RPMI8226 (cell line): ENCODE data around the gene KANSL1.
A peak's percentile ranks its signal among the peaks of the same experiment; 100 is the strongest.
"Not testable (repeated sequence)": the region's sequence is repeated elsewhere in the genome, so short reads cannot be mapped to it uniquely, and the experiment has no call there.

Experiments used
- DNase-seq: peaks from one replicate; pipeline ENCODE4 v3.0.0-alpha.2; 2015

The KANSL1 gene

DNA sequence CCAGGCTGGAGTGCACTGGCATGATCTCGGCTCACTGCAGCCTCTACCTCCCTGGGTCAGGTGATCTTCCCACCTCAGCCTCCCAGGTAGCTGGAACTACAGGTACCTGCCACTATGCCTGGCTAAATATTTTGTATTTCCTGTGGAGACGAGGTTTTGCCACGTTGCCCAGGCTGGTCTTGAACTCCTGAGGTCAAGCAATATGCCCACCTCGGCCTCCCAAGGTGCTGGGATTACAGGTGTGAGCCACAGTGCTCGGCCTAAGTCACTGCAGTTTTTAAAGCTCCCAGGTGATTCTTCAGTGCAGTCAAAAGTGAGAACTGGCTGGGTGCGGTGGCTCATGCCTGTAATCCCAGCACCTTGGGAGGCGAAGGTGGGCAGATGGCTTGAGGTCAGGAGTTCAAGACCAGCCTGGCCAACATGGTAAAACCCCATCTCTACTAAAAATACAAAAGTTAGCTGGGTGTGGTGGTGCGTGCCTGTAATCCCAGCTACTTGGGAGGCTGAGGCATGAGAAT is 173.8 kb downstream of the KANSL1 start:
- DNase-seq = not testable (repeated sequence)

DNA sequence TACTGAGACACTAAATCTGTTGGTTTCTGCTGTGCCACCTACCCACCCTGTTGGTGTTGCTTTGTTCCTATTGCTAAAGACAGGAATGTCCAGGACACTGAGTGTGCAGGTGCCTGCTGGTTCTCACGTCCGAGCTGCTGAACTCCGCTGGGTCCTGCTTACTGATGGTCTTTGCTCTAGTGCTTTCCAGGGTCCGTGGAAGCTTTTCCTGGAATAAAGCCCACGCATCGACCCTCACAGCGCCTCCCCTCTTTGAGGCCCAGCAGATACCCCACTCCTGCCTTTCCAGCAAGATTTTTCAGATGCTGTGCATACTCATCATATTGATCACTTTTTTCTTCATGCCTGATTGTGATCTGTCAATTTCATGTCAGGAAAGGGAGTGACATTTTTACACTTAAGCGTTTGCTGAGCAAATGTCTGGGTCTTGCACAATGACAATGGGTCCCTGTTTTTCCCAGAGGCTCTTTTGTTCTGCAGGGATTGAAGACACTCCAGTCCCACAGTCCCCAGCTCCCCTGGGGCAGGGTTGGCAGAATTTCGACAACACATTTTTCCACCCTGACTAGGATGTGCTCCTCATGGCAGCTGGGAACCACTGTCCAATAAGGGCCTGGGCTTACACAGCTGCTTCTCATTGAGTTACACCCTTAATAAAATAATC is 179.6 kb downstream of the KANSL1 start:
- DNase-seq = no peak

DNA sequence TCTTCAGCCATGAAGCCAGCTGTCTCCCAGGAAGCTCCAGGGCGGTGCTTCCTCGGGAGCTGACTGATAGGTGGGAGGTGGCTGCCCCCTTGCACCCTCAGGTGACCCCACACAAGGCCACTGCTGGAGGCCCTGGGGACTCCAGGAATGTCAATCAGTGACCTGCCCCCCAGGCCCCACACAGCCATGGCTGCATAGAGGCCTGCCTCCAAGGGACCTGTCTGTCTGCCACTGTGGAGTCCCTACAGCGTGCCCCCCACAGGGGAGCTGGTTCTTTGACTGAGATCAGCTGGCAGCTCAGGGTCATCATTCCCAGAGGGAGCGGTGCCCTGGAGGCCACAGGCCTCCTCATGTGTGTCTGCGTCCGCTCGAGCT is 180.1 kb downstream of the KANSL1 start:
- DNase-seq = no peak

DNA sequence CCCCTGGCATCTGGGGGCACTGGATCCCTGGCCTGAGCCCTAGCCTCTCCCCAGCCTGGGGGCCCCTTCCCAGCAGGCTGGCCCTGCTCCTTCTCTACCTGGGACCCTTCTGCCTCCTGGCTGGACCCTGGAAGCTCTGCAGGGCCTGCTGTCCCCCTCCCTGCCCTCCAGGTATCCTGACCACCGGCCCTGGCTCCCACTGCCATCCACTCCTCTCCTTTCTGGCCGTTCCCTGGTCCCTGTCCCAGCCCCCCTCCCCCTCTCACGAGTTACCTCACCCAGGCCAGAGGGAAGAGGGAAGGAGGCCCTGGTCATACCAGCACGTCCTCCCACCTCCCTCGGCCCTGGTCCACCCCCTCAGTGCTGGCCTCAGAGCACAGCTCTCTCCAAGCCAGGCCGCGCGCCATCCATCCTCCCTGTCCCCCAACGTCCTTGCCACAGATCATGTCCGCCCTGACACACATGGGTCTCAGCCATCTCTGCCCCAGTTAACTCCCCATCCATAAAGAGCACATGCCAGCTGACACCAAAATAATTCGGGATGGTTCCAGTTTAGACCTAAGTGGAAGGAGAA is 180.6 kb downstream of the KANSL1 start:
- no peak for DNase-seq

DNA sequence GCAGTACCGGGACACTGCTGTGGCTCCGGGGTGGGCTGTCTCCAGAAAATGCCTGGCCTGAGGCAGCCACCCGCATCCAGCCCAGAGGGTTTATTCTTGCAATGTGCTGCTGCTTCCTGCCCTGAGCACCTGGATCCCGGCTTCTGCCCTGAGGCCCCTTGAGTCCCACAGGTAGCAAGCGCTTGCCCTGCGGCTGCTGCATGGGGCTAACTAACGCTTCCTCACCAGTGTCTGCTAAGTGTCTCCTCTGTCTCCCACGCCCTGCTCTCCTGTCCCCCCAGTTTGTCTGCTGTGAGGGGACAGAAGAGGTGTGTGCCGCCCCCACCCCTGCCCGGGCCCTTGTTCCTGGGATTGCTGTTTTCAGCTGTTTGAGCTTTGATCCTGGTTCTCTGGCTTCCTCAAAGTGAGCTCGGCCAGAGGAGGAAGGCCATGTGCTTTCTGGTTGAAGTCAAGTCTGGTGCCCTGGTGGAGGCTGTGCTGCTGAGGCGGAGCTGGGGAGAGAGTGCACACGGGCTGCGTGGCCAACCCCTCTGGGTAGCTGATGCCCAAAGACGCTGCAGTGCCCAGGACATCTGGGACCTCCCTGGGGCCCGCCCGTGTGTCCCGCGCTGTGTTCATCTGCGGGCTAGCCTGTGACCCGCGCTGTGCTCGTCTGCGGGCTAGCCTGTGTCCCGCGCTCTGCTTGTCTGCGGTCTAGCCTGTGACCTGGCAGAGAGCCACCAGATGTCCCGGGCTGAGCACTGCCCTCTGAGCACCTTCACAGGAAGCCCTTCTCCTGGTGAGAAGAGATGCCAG is 181.3 kb downstream of the KANSL1 start:
- no peak for DNase-seq

DNA sequence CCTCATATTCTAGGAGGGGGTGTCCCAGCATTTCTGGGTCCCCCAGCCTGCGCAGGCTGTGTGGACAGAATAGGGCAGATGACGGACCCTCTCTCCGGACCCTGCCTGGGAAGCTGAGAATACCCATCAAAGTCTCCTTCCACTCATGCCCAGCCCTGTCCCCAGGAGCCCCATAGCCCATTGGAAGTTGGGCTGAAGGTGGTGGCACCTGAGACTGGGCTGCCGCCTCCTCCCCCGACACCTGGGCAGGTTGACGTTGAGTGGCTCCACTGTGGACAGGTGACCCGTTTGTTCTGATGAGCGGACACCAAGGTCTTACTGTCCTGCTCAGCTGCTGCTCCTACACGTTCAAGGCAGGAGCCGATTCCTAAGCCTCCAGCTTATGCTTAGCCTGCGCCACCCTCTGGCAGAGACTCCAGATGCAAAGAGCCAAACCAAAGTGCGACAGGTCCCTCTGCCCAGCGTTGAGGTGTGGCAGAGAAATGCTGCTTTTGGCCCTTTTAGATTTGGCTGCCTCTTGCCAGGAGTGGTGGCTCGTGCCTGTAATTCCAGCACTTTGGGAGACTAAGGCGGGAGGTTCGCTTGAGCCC is 182.5 kb downstream of the KANSL1 start:
- DNase-seq = peak; percentile 11

DNA sequence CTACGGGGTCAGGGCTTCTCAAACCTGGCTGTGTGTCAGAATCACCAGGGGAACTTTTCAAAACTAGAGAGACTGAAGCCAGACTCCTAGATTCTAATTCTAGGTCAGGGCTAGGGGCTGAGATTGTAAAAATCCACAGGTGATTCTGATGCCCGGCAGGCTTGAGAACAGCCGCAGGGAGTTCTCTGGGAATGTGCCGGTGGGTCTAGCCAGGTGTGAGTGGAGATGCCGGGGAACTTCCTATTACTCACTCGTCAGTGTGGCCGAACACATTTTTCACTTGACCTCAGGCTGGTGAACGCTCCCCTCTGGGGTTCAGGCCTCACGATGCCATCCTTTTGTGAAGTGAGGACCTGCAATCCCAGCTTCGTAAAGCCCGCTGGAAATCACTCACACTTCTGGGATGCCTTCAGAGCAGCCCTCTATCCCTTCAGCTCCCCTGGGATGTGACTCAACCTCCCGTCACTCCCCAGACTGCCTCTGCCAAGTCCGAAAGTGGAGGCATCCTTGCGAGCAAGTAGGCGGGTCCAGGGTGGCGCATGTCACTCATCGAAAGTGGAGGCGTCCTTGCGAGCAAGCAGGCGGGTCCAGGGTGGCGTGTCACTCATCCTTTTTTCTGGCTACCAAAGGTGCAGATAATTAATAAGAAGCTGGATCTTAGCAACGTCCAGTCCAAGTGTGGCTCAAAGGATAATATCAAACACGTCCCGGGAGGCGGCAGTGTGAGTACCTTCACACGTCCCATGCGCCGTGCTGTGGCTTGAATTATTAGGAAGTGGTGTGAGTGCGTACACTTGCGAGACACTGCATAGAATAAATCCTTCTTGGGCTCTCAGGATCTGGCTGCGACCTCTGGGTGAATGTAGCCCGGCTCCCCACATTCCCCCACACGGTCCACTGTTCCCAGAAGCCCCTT is 183.3 kb downstream of the KANSL1 start:
- no peak for DNase-seq

DNA sequence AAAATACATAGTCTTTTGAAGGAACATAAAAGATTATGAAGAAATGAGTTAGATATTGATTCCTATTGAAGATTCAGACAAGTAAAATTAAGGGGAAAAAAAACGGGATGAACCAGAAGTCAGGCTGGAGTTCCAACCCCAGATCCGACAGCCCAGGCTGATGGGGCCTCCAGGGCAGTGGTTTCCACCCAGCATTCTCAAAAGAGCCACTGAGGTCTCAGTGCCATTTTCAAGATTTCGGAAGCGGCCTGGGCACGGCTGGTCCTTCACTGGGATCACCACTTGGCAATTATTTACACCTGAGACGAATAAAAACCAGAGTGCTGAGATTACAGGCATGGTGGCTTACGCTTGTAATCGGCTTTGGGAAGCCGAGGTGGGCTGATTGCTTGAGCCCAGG is 184.6 kb downstream of the KANSL1 start:
- DNase-seq = no peak

DNA sequence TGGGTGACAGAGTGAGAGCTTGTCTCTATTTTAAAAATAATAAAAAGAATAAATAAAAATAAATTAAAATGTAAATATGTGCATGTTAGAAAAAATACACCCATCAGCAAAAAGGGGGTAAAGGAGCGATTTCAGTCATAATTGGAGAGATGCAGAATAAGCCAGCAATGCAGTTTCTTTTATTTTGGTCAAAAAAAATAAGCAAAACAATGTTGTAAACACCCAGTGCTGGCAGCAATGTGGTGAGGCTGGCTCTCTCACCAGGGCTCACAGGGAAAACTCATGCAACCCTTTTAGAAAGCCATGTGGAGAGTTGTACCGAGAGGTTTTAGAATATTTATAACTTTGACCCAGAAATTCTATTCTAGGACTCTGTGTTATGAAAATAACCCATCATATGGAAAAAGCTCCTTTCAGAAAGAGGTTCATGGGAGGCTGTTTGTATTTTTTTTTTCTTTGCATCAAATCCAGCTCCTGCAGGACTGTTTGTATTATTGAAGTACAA is 185.7 kb downstream of the KANSL1 start:
- no peak for DNase-seq

DNA sequence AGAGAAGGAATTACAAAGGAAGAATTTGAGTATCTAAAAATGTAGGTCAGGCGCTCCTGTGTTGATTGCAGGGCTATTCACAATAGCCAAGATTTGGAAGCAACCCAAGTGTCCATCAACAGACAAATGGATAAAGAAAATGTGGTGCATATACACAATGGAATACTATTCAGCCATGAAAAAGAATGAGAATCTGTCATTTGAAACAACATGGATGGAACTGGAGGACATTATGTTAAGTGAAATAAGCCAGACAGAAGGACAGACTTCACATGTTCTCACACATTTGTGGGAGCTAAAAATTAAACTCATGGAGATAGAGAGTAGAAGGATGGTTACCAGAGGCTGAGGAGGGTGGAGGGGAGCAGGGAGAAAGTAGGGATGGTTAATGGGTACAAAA is 187.1 kb downstream of the KANSL1 start:
- not testable (repeated sequence) for DNase-seq

DNA sequence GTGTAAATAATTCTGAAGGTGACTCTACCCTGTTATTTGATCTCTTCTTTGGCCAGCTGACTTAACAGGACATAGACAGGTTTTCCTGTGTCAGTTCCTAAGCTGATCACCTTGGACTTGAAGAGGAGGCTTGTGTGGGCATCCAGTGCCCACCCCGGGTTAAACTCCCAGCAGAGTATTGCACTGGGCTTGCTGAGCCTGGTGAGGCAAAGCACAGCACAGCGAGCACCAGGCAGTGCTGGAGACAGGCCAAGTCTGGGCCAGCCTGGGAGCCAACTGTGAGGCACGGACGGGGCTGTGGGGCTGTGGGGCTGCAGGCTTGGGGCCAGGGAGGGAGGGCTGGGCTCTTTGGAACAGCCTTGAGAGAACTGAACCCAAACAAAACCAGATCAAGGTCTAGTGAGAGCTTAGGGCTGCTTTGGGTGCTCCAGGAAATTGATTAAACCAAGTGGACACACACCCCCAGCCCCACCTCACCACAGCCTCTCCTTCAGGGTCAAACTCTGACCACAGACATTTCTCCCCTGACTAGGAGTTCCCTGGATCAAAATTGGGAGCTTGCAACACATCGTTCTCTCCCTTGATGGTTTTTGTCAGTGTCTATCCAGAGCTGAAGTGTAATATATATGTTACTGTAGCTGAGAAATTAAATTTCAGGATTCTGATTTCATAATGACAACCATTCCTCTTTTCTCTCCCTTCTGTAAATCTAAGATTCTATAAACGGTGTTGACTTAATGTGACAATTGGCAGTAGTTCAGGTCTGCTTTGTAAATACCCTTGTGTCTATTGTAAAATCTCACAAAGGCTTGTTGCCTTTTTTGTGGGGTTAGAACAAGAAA is 189.1 kb downstream of the KANSL1 start:
- peak; percentile 34 for DNase-seq

DNA sequence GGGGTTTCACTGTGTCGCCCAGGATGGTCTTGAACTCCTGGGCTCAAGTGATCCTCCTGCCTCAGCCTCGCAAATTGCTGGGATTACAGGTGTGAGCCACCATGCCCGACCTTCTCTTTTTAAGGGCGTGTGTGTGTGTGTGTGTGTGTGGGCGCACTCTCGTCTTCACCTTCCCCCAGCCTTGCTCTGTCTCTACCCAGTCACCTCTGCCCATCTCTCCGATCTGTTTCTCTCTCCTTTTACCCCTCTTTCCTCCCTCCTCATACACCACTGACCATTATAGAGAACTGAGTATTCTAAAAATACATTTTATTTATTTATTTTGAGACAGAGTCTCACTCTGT is 190.3 kb downstream of the KANSL1 start:
- DNase-seq = no peak

DNA sequence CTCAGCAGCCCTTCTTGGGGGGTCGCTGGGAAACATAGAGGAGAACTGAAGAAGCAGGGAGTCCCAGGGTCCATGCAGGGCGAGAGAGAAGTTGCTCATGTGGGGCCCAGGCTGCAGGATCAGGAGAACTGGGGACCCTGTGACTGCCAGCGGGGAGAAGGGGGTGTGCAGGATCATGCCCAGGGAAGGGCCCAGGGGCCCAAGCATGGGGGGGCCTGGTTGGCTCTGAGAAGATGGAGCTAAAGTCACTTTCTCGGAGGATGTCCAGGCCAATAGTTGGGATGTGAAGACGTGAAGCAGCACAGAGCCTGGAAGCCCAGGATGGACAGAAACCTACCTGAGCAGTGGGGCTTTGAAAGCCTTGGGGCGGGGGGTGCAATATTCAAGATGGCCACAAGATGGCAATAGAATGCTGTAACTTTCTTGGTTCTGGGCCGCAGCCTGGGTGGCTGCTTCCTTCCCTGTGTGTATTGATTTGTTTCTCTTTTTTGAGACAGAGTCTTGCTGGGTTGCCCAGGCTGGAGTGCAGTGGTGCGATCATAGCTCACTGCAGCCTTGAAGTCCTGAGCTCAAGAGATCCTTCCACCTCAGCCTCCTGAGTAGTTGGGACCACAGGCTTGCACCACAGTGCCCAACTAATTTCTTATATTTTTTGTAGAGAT is 190.8 kb downstream of the KANSL1 start:
- peak; percentile 75 for DNase-seq

DNA sequence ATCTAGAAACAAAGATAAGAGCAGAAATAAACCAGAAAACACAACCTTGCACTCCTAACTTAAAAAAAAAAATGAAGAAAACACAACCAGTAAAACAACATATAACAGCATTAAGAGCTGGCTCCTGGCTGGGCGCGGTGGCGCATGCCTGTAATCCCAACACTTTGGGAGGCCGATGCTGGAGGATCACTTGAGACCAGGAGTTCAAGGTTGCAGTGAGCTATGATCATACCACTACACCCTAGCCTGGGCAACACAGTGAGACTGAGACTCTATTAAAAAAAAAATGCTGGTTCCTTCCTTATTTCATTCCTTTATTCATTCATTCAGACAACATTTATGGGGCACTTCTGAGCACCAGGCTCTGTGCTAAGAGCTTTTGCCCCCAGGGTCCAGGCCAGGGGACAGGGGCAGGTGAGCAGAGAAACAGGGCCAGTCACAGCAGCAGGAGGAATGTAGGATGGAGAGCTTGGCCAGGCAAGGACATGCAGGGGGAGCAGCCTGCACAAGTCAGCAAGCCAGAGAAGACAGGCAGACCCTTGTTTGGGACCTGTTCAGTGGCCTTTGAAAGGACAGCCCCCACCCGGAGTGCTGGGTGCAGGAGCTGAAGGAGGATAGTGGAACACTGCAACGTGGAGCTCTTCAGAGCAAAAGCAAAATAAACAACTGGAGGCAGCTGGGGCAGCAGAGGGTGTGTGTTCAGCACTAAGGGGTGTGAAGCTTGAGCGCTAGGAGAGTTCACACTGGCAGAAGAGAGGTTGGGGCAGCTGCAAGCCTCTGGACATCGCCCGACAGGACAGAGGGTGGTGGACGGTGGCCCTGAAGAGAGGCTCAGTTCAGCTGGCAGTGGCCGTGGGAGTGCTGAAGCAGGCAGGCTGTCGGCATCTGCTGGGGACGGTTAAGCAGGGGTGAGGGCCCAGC is 191.6 kb downstream of the KANSL1 start:
- no peak for DNase-seq

DNA sequence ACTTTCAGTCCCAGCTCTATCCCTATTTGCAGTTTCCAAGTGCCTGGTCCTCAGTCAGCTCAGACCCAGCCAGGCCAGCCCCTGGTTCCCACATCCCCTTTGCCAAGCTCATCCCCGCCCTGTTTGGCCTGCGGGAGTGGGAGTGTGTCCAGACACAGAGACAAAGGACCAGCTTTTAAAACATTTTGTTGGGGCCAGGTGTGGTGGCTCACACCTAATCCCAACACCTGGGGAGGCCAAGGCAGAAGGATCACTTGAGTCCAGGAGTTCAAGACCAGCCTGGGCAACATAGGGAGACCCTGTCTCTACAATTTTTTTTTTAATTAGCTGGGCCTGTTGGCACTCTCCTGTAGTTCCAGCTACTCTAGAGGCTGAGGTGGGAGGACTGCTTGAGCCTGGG is 192.5 kb downstream of the KANSL1 start:
- DNase-seq = no peak

DNA sequence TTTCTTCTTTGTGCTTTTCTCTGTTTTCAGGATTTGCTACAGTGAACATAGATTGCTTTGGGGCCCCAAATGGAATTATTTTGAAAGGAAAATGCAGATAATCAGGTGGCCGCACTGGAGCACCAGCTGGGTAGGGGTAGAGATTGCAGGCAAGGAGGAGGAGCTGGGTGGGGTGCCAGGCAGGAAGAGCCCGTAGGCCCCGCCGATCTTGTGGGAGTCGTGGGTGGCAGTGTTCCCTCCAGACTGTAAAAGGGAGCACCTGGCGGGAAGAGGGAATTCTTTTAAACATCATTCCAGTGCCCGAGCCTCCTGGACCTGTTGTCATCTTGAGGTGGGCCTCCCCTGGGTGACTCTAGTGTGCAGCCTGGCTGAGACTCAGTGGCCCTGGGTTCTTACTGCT is 192.9 kb downstream of the KANSL1 start:
- no peak for DNase-seq

DNA sequence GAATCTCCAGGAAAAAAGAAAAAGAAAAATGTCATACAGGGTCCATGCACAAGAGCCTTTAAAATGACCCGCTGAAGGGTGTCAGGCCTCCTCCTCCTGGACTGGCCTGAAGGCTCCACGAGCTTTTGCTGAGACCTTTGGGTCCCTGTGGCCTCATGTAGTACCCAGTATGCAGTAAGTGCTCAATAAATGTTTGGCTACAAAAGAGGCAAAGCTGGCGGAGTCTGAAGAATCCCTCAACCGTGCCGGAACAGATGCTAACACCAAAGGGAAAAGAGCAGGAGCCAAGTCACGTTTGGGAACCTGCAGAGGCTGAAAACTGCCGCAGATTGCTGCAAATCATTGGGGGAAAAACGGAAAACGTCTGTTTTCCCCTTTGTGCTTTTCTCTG is 193.3 kb downstream of the KANSL1 start:
- DNase-seq = no peak

DNA sequence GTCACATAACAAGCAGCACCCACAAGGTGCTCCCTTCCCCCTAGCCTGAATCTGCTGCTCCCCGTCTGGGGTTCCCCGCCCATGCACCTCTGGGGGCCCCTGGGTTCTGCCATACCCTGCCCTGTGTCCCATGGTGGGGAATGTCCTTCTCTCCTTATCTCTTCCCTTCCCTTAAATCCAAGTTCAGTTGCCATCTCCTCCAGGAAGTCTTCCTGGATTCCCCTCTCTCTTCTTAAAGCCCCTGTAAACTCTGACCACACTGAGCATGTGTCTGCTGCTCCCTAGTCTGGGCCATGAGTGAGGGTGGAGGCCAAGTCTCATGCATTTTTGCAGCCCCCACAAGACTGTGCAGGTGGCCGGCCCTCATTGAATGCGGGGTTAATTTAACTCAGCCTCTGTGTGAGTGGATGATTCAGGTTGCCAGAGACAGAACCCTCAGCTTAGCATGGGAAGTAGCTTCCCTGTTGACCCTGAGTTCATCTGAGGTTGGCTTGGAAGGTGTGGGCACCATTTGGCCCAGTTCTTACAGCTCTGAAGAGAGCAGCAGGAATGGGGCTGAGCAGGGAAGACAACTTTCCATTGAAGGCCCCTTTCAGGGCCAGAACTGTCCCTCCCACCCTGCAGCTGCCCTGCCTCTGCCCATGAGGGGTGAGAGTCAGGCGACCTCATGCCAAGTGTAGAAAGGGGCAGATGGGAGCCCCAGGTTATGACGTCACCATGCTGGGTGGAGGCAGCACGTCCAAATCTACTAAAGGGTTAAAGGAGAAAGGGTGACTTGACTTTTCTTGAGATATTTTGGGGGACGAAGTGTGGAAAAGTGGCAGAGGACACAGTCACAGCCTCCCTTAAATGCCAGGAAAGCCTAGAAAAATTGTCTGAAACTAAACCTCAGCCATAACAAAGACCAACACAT is 194.0 kb downstream of the KANSL1 start, which contains the start of gene STH:
STH (plus strand) TSS at position 264 of the 913 bp plus-strand sequence; CDS start at position 294, 30 bp downstream.
- DNase-seq = no peak

DNA sequence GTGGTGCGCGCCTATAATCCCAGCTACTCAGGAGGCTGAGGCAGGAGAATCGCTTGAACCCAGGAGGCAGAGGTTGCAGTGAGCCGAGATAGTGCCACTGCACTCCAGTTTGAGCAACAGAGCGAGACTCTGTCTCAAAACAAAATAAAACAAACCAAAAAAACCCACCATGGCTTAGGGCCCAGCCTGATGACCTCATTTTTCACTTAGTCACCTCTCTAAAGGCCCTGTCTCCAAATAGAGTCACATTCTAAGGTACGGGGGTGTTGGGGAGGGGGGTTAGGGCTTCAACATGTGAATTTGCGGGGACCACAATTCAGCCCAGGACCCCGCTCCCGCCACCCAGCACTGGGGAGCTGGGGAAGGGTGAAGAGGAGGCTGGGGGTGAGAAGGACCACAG is 195.6 kb downstream of the KANSL1 start:
- no peak for DNase-seq
